GM19452 (cell line): Measurements from ENCODE around the gene MAOB.

ENCODE experiments used
- ATAC-seq: cut with Tn5 transposase; IDR thresholded peaks from one replicate; pipeline ENCODE4 v1.9.1; 2021; ENCODE audit not compliant: unreplicated experiment

The MAOB gene

DNA sequence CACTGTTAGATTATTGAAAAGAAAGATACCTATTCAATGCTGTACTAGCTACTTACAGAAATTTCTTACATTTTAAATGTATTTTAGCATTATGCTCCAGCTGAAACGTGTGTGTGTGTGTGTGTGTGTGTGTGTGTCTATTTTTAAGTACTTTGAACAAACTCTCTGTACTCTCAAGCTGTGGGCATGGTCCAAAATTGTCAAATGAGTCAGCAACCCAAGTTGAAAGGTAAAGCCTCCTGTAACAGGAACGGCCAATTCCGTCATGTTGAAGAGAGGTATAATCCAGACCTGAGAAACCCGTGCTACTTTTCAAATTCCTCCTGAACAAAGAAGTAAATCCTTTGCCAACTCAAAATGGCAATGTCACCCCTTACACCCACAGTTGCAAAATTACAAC lies 20.5 kb downstream of the MAOB start:
- no peak for ATAC-seq

DNA sequence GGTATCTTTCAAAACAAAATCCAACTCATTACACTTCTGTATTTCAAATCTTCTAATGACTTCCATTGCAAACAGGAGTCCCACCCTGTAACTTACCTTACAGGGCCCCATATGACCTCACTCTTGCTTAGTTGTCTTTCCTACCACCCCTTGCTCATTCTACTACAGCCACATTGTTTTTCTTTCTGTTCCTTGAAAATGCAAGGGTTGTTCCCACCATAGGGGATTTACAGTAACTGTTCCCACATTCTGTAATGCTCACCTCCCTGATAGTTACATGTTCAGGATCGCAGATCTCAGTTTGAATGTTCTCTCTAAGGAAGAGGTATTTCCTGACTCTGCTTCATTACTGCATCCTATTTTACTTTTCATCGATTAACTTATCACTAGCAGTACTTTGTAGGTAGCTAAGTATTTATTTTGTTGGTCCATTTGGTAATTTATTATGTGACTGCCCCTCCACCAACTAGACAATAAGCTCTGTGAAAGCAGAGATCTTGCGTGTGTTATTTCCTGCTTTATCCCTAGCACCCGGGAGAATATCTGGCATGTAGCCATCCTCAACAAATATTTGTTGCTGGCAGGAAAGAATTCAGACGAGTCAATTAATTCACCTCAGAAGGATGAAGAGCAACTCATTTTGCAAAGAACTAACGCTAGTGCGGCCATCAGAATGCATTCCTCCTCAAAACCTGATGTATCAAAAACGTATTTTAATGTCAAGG lies 21.4 kb downstream of the MAOB start:
- ATAC-seq: no peak

DNA sequence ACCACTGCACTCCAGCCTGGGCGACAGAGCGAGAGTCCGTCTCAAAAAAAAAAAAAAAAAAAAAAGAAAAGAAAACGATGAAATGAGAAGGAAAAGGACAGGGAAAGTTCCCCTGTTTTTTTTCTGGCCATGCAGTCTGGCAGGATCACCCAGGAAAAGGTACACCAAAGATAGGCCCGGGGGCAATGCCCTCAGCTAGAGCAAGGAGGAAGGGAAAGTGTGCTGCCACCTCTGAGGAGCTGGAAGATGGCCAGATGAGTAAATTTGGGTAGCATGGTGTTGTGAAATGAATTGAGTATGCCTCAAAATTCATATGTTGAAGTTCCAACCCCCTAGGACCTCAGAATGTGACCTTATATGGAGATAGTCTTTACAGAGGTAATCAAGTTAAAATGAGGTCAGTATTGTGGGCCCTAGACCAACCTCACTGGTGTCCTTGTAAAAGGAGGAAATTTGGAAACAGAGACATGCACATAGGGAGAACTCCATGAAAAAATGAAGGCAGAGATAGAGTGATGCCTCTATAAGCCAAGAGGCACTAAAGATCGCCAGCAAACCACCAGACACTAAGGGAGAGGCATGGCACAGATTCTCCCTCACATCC lies 28.9 kb downstream of the MAOB start:
- ATAC-seq: no peak

DNA sequence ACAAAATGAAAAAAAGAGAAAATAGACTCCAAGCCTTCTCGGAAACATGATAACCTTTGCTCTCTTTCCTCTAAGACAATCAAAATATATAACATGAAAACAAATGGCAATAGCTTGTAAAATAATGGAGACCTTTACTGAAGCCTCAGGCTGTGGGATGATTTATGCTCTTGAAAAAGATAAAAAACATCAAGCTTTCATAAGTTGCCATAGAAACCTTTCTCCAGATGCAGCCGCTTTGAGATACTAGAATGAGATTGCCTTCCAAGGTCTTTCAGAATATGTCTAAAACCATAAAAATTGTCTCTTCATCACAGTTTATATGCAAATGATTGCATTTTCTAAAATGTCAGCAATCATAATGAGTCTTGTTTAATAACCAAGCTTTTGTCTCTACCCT lies 31.6 kb downstream of the MAOB start:
- ATAC-seq: no peak

DNA sequence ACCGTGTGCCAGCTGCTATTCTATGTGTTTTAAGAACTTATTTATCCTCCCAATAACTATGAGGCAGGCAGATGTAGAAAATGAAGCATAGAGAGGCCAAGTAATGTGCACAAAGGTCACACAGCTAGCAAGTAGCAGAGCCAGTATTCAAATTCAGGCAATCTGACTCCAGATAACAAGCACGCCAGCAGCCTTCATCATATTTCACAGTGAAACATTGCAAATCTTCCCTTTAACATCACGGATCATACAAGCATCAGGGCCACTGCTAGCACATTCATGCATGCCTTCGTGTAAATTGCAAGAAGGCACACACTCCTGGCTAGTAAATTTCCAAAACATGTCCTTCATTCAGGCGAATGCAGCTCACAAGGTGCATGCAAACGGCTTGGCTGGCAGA lies 33.1 kb downstream of the MAOB start:
- ATAC-seq: no peak

DNA sequence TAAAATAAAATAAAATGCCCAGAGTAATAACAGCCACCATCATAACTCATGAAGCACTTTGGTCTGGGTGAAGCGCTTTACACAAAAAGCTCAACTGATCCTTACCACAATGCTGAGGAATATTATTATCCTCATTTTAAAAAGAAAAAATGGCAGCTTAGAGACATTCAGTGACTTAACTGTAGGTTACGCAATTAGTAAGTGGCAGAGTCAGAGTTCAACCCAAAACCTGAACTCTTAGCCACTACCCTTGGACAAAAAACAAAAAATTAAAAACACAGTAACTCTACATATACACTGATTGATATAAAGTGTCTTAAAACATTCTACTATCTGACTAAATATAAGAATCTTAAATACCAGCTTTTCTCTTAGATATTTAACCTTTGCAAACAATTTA lies 34.9 kb downstream of the MAOB start:
- ATAC-seq: no peak

DNA sequence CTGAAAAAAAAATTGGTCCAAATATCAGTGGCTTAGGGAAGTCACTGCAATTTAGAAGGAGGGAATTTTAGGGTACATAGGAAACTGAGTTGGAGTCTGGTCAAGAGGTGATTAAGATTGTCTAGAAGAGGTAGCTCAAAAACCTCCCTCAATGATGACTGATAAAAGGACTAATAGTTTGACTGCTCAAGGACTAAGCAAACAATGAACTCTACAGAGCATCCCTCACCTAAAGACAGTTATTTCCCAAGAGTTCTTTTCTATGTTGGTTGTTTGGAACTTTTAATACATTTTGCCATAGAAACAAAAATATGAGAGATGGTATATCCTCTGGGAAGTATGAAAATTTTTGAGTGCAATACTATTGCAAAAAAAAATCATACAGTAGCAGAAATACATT lies 35.7 kb downstream of the MAOB start:
- ATAC-seq: no peak

DNA sequence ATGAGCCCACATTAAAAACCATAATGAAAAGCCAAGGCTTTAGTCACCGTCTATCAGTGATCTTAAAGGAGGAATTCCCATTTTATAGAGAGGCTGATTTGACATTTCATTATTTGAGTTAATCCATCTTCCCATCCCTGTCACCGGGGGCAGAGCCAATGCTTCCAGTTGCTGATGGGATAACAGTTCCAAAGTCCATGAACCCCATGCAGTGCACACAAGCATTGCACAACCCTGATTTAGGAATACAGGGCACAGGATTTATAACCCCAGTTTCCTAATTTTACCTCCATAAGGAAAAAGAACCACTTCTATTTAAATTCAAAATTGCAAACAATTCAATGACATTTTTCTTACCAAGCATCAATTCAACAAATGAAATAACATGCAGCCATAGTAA lies 36.5 kb downstream of the MAOB start:
- ATAC-seq: no peak

DNA sequence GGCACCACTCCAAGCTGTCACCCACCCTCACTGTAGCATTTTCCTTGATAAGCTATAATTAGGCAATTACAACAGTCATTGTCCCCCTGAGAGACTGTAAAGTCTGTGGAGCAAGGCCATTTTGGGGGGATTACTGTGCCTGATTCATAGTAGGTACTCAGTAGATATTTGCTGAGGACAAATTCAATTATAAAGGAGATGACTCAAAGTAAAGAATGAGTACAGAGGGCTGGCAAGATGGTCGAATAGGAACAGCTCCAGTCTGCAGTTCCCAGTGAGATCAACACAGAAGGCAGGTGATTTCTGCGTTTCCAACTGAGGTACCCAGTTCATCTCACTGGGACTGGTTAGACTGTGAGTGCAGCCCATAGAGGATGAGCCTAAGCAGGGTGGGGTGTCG lies 42.0 kb downstream of the MAOB start:
- no peak for ATAC-seq

DNA sequence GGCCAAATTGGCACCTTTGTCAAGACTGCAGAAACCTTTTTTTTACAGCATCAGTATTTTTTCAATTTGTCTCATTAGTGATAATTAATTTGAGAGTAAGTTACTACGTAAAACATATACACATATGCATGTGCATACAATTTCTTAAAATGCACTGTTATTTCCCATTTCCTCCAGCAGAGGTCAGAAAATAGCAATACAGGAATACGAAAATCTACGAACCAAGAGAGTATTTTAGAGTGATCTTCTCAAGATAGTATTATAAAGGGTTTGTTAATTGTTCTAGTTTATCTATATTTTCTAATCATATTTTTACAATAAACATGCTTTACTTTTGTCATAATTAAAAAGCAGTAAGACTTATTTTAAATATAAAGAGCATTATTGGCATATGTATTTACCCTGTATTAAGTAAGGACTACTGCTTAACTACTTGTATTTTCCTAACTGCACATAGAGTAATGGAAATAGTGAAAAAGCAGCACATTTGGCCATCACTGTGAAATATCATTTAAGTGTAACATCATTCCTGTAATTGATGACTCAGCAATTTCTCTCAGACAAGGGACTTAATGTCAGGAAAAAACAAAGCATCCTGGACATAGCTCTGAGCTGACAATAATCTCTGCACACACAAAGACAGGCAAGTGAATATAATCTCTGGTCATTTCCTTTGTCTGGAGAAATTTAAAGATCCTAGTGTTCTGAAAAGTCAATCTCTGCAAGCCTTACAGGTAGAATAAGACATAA lies 45.6 kb downstream of the MAOB start:
- ATAC-seq: no peak

DNA sequence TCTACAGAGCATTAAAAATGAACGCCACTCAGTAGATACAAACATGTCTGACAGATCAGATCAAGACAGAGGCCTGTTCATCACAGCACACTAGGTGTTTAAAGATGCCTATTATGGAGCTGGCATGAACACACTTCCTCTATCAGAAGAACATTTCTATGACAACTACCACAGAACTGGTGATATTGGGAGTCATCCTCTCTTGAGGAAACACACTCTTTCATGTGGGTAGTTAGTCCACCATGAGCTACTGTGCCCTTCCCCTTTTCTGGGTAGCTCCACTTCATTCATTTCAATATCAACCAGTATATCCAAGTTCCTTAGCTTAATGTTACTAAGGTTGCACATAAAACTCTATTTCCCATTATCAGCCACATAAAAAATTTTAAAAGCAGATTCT lies 46.7 kb downstream of the MAOB start:
- no peak for ATAC-seq

DNA sequence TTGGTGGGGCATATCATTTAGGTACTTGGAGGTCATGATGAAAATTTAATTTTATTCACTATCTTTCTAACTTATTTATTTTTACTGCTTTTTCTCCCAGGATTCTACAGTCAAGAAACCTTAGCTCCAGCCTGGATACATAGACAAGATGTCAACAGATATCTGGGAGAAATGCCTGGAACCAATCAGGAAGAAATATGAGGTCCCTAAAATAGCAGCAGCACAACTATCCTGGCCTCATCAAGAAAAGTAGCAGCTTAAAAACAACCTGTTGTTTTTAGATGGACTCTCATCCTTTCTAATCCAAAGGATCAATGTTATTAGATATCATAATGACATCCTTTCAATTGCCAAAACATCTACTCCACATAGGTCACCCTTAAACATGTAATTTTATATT lies 54.5 kb downstream of the MAOB start:
- ATAC-seq: no peak

DNA sequence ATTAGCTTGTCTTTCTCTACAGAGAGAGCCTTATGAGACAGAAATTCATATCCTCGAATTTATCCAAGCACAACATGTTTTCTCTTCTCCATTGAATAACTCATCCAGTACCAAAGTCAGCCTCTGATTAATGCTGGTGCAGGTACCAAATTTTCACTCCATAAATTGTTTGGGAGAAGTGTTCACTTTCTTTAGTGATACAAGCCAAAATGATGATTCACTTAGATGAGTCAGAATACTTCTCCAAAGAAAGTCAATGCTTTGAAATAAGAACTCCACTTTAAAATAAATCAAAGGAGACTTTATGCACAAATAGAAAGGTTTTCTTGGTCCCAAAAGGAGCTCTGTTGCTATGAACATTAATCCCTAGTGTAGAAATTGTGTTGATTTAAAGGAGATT lies 60.2 kb downstream of the MAOB start:
- no peak for ATAC-seq

DNA sequence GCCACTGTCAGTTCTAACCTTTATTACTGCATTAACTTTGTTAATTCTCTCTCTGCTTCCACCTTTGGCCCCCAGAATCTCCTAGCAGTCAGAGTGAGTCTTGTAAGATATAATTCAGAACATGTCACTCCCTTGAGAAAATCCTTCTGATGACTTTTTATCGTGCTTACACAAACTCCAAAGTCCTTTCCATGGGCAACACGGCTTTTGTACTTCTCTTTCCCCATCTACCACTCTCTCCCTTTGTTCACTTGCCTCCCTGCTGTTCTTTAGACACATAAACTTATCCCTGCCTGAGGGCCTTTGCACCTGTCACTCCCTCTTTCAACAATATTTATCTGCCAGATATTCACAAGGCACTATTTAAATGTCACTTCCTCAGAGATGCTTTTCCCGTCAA lies 64.8 kb downstream of the MAOB start:
- ATAC-seq: no peak

DNA sequence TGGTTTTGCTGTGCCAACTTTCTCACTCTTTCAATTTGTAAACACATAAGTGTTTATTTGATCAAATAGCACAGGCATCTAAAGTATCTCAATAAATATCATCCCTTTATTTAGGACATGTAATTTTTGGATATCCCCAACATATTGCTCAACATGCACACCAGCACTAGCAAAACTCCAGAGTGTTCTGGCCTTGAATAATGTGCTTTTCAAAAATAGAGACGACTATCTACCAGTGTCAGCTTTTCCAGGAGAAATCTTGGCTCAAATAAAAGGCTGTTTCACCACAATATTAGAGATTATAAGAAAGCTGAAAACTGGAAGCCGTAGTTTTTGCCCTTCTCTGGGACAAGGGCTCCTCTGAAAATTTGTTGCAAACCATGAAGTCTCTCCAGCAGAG lies 67.0 kb downstream of the MAOB start:
- ATAC-seq: no peak

DNA sequence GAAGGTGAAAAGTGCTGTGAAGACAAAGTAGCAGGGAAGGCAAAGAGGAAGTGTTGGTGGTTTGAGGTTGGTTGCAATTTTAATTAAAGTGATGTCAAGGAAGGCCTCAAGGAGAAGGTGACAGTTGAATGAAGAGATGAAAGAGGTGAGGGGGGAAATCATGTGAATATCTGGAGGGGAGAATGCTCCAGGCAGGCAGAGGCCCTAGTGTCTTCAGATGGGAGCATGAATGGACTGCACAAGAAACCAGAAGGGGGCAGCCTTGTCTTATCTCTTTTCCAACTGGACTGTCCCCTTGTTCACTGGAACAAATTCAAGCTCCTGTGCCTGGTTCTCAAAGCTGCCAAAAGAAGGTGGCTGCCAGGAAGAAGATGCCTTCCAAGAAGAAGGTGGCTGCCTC lies 68.4 kb downstream of the MAOB start:
- no peak for ATAC-seq

DNA sequence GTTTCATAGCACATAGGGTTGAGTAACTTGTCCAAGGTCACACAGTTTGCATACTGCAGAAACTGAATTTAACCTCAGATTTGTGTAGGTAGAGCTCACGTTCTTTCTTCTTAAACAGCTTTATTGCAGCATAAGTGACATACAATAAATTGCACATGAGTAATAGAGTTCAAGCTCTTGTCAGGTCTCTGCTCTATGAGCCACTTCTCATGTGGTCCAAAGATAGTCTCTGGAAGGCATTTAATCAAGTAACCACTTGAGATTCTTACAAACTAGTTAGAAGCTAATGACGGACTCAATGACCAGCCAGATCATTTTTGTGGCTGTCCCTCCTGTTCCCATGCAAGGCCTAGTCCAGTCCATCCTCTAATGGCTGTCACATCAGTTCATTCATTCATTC lies 68.9 kb downstream of the MAOB start:
- no peak for ATAC-seq

DNA sequence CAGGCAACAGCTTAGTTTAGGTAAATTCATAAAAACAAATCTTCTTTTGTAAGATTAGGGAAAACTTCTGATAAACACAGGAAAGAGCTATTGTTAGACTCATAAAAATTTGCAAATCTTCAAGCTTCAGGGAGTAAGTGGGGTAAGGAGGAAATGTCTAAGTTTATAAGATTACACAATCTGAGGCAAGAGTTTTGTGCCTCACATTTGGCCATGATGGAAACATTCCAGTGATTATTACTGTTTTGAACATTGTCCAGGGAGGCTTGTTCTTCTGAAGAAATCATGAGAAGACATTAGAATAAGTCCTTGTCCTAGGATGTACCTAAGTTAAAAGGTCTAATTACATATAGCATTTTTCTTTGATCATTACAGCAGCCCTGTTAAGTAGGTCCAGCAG lies 72.8 kb downstream of the MAOB start:
- ATAC-seq: no peak

DNA sequence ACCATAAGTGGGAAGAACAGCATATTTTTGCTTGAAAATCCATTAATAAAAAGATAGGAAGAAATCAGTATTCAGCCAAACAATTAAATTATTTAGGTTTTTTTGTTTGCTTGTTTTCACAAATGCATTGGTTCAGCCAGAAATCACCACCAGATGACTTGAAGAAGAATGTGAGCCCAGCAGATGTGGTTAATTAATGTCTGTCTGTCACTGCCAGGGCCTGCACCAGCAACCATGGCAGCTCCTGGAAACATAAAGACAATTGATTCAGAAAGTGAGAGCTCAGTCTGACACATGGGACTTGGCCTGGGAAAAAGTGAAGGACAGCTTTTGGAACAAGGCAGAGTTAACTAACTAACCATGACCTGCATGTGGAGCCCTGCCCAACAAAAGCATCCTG lies 74.0 kb downstream of the MAOB start:
- no peak for ATAC-seq

DNA sequence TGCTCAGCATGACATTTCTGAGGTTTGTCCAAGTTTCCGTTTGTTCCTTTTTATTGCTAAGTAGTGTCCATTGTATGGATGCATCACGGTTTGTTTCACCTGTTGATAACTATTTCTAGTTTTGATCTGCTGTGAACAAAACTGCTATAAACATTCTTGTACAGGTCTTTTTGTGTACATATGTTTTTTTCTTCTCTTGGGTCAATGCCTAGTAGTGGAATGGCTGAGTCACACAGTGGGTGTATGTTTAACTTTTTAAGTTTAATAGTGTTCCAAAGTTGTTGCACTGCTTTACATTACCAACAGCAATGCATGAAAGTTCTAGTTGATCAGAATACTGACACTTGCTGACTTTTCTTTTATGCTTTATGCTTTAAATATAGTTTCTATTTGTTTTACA lies 76.7 kb downstream of the MAOB start:
- ATAC-seq: no peak

DNA sequence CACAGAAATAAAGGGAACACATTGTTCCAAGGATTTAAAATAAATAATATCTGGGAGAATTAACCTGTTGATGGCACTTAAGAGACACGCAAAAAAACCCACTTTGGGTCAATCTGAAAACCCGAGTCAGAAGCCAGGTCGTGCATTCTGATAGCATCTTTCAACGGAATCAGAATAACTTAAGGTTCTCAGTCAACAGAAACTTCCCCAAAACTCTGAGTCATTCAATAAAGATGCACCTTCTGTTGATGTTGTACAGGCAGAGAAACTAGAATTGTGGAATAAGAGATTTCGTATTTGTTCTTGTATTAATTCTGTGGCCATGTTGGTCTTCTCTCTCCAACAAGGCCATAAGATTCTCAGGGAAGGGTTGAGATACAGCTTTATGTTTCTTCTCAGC lies 78.2 kb downstream of the MAOB start:
- ATAC-seq: no peak

DNA sequence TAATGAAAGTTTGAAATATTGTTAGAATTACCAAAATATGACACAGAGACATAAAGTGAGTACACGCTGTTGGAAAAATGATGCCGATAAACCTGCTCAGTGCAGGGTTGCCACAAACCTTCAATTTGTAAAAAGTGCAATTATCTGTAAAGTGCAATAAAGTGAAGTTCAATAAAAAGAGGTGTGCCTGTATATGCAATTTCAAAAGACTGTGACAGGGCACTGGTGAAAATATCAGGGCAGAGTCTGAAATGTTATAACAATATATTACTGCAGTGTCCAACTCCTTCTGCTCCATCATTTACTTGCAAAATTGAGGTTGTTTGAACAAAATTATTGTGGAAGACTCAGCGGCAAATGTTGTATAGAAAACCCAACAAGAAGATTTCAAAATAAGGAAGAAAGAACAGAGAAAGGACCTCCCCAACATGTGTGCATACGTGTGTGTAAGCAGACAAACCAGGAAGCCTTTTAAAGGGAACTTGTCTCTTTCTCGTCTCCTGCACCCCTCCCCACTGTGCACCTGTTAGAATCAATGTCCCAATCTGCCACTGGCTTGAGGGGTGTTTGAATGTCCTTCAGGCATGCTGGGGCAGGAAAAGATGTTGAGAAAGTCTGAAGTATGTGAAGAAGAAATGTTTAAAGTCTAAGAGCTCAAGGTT lies 96.2 kb downstream of the MAOB start:
- ATAC-seq: no peak
